Transverse colon (tissue), 4 donors: Measurements from ENCODE around the gene ZNF654. TPM values are rescaled to one million over a fixed set of nuclear protein-coding genes. Genes with fewer than 3 reads are reported as not detected.

Experiments used
- DNase-seq: peaks from one replicate; pipeline ENCODE4 v3.0.0-alpha.2; 2019
- H3K27ac ChIP-seq, 4 donors: fragments of 200-600 bp; sonication (generic); 2 replicates each; pipeline ENCODE4 v1.5.1; 2016 to 2018; ENCODE audit warnings: inconsistent platforms in 4 of 4
- H3K27me3 ChIP-seq: fragments of 200-600 bp; sonication (generic); 2 replicates; pipeline ENCODE4 v1.5.1; 2017; ENCODE audit warnings: inconsistent platforms
- H3K36me3 ChIP-seq, 4 donors: fragments of 200-600 bp; sonication (generic); 2 replicates each; pipeline ENCODE4 v1.5.1; 2017 to 2019; ENCODE audit warnings: inconsistent platforms in 4 of 4
- H3K4me1 ChIP-seq, 4 donors: fragments of 200-600 bp; sonication (generic); 2 replicates each; pipeline ENCODE4 v1.5.1; 2017 to 2020; ENCODE audit warnings: inconsistent platforms in 4 of 4
- H3K4me3 ChIP-seq, 4 donors: fragments of 200-600 bp; sonication (generic); 1 replicate in 1 of 4; 2 replicates in 3 of 4; pipeline versions ENCODE4 v1.5.1 to v1.6.1; 2017 to 2019; ENCODE audit warnings: inconsistent platforms in 4 of 4
- H3K9me3 ChIP-seq, 2 donors: fragments of 200-600 bp; sonication (generic); 2 replicates each; pipeline ENCODE4 v1.5.1; 2017 to 2019; ENCODE audit warnings: inconsistent platforms in 2 of 2
- EP300 ChIP-seq: sonication (generic); formaldehyde crosslinking; IDR thresholded peaks from one replicate; pipeline ENCODE4 v1.6.1; 2017; ENCODE audit warnings: antibody characterized with exemption, low read depth
- POLR2A ChIP-seq: fragments of 450-650 bp; IDR thresholded peaks from one replicate; pipeline ENCODE4 v1.6.1; 2016; ENCODE audit warnings: antibody characterized with exemption, mild to moderate bottlenecking, moderate library complexity
- POLR2AphosphoS5 ChIP-seq, 3 donors: sonication (generic); formaldehyde crosslinking; IDR thresholded peaks; one replicate each; pipeline ENCODE4 v1.6.1; 2016; ENCODE audit warnings: antibody characterized with exemption in 3 of 3
- WGBS, 2 donors: methylation state at CpG; one replicate each; pipeline ENCODE4 v1.1.5; 2018; ENCODE audit warnings: low coverage in 1 of 2; 5-methylcytosine and 5-hydroxymethylcytosine counted together
- in situ Hi-C, 4 donors: fragments of 200-750 bp; cut with MboI; loops; one replicate each; pipeline versions ENCODE4 v1.15.0 to v1.15.1; 2017; ENCODE audit warnings: low sequenced_read_pairs in 3 of 4, low pct_ligation_motif_present in 1 of 4, low pct_unique_long_range_greater_than_20kb in 1 of 4
- intact Hi-C: fragments of 100-400 bp; cut with DNase I; formaldehyde crosslinking; loops from one replicate; pipeline ENCODE4 v1.15.1; 2023; ENCODE audit warnings: low total_unique reads
- total RNA-seq, 4 donors: library from RNA; depleted of rRNA; stranded (reverse); fragments of >200 nt; gene quantifications; one replicate each; pipeline ENCODE4 v1.1.0, GENCODE V29; 2016
- TF ChIP-seq, protein P1 (sequence below), 5 experiments: fragments of 200-600 bp in 3 of 5; fragments of 450-650 bp in 2 of 5; sonication (generic) in 3 of 5; IDR thresholded peaks; 1 replicate in 2 of 5; 2 replicates in 3 of 5; pipeline ENCODE4 v1.5.1; 2016 to 2017; ENCODE audit warnings: antibody characterized with exemption in 5 of 5, inconsistent platforms in 3 of 5, mild to moderate bottlenecking in 2 of 5, moderate library complexity in 1 of 5

The ZNF654 gene
- total RNA-seq, 4 donors from 2014 or later, result 7.2 to 16.8 (median 13.5) TPM

GRCh38 chr3:88076712-88077111 is 17.7 kb downstream of the ZNF654 start:
- TF ChIP-seq, protein P1, sequence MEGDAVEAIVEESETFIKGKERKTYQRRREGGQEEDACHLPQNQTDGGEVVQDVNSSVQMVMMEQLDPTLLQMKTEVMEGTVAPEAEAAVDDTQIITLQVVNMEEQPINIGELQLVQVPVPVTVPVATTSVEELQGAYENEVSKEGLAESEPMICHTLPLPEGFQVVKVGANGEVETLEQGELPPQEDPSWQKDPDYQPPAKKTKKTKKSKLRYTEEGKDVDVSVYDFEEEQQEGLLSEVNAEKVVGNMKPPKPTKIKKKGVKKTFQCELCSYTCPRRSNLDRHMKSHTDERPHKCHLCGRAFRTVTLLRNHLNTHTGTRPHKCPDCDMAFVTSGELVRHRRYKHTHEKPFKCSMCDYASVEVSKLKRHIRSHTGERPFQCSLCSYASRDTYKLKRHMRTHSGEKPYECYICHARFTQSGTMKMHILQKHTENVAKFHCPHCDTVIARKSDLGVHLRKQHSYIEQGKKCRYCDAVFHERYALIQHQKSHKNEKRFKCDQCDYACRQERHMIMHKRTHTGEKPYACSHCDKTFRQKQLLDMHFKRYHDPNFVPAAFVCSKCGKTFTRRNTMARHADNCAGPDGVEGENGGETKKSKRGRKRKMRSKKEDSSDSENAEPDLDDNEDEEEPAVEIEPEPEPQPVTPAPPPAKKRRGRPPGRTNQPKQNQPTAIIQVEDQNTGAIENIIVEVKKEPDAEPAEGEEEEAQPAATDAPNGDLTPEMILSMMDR (IDR thresholded peaks at IDR 0.05), result no peak
- TF ChIP-seq POLR2A (no peak), POLR2AphosphoS5 (IDR thresholded peaks at IDR 0.05) (no peak), EP300 (no peak)
- 97 to 100% methylated on average over 1 of the region's 1 CpG for WGBS, 2 donors
- Histone ChIP-seq H3K27me3 (no peaks in the 10 kb centered on the region), H3K4me3 (no peak overlapping the region), H3K27ac (no peak overlapping the region), H3K36me3 (no peaks in the 10 kb centered on the region), H3K4me1 (peaks cover 0 to 30% (median 10%) of the 10 kb centered on the region in 4 donors), H3K9me3 (peaks cover 0 to 7% of the 10 kb centered on the region in 2 donors)
- no peak for DNase-seq
- intact Hi-C loops, result no loop called here
- in situ Hi-C loops, result no loop called here

DNA sequence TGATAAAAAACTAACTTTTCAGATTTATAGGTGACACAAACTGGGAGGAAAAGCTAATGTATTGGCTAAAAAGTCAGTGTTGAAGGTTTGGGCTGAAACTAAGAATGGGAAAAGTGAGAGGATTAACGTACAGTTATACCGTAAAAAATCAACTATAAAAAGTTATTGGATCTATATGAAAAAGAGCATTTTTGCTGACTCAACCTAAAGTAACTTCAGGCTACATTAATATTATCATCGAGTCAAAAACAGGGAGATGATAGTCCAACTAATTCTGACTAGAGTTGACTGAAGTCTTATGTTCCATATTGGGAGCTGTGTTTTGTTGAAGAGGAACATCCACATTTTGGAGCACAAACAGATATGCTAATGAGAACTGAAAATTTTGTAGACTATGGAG is 19.9 kb downstream of the ZNF654 start:
- TF ChIP-seq POLR2AphosphoS5 (IDR thresholded peaks at IDR 0.05), result no peak
- TF ChIP-seq, protein P1 (IDR thresholded peaks at IDR 0.05), result no peak
- no peak for TF ChIP-seq POLR2A
- TF ChIP-seq EP300, result no peak
- 95 to 97% methylated on average over 3 of the region's 3 CpGs for WGBS, 2 donors
- DNase-seq, result no peak
- Histone ChIP-seq H3K9me3 (no peaks in the 10 kb centered on the region), H3K27ac (no peak overlapping the region), H3K27me3 (no peaks in the 10 kb centered on the region), H3K4me3 (no peak overlapping the region), H3K4me1 (peaks cover 0 to 37% (median 9%) of the 10 kb centered on the region in 4 donors), H3K36me3 (no peaks in the 10 kb centered on the region)
- intact Hi-C loops, result no loop called here
- in situ Hi-C loops, result no loop called here

GRCh38 chr3:88082854-88083253 is 23.8 kb downstream of the ZNF654 start:
- TF ChIP-seq, protein P1 (IDR thresholded peaks at IDR 0.05), result no peak
- TF ChIP-seq POLR2A (no peak), POLR2AphosphoS5 (IDR thresholded peaks at IDR 0.05) (no peak), EP300 (no peak)
- Histone ChIP-seq H3K27me3 (no peaks in the 10 kb centered on the region), H3K4me3 (no peak overlapping the region), H3K4me1 (peaks cover 0 to 27% (median 5%) of the 10 kb centered on the region in 4 donors), H3K27ac (no peak overlapping the region), H3K36me3 (peaks cover 0 to 7% (median 0%) of the 10 kb centered on the region in 4 donors), H3K9me3 (no peaks in the 10 kb centered on the region)
- DNase-seq, result no peak
- WGBS, 2 donors, result 36 to 71% methylated on average over 1 to 2 of the region's 2 CpGs
- intact Hi-C loops (no loop called here), in situ Hi-C loops (no loop called here)

- no peak overlapping the region for H3K4me3 ChIP-seq
- WGBS, 2 donors, result 0 to 73% methylated on average over 1 to 2 of the region's 2 CpGs
- no peak overlapping the region for H3K27ac ChIP-seq
- intact Hi-C loops (no loop called here), in situ Hi-C loops (no loop called here)
- no peaks in the 10 kb centered on the region for H3K9me3 ChIP-seq
- peaks cover 0 to 7% (median 0%) of the 10 kb centered on the region in 4 donors for H3K36me3 ChIP-seq
- TF ChIP-seq POLR2A, result no peak
- TF ChIP-seq, protein P1 (IDR thresholded peaks at IDR 0.05), result no peak
- no peak for TF ChIP-seq POLR2AphosphoS5 (IDR thresholded peaks at IDR 0.05)
- no peak for TF ChIP-seq EP300
- DNase-seq, result no peak
- no peaks in the 10 kb centered on the region for H3K27me3 ChIP-seq
- H3K4me1 ChIP-seq, result peaks cover 0 to 27% (median 5%) of the 10 kb centered on the region in 4 donors
Observed at GRCh38 chr3:88084097-88084501, 25.0 kb downstream of the ZNF654 start.
